Measurements from ENCODE around the gene TERB2.
"Not testable (repeated sequence)": the region's sequence is repeated elsewhere in the genome, so short reads cannot be mapped to it uniquely, and the experiment has no call there.

TERB2 gene

DNA sequence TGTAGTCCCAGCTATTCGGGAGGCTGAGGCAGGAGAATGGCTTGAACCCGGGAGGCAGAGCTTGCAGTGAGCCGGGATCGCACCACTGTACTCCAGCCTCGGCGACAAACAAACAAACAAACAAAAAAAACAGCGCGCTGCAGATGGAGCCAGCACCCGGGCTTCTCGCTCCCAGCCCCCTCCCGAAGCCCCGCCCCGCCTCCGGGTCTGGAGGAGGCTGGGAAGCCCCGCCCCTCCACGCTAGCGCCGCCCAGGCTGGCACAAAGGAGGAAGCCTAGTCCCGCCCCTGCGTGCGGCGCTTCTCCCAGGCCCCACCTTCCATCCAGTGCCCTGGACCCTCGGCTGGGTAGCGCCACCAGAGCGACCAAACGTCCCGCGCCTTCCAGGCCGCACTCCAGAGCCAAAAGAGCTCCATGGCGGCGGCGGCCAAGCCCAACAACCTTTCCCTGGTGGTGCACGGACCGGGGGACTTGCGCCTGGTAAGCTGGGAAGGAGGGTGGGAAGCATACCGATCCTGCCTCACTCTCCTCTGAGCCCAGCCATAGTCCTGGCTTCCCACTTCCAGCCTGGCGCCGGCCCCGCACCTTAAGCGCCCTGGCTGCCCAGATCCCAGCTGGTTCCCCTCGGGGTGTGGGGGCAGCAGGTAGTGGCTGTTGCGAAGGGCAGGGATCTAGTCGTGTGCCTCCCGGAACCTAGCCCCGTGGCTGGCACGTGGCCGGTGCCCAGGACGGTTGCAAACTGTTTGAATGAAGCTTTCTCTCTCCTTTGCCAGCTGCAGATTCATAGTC is 66.6 kb downstream of the TERB2 start, which contains the start of gene SORD:
Gene SORD (plus strand): TSS at position 325 of the 788 bp plus-strand sequence. CDS start 89 bp downstream, at position 414.
- Mint-ChIP-seq H3K4me1 (peaks cover 18 to 30% of the 10 kb centered on the region in 2 donors), H3K27ac (peak within 1 kb of the TSS; percentile 94), H3K36me3 (peaks cover 3 to 11% of the 10 kb centered on the region in 2 donors)

DNA sequence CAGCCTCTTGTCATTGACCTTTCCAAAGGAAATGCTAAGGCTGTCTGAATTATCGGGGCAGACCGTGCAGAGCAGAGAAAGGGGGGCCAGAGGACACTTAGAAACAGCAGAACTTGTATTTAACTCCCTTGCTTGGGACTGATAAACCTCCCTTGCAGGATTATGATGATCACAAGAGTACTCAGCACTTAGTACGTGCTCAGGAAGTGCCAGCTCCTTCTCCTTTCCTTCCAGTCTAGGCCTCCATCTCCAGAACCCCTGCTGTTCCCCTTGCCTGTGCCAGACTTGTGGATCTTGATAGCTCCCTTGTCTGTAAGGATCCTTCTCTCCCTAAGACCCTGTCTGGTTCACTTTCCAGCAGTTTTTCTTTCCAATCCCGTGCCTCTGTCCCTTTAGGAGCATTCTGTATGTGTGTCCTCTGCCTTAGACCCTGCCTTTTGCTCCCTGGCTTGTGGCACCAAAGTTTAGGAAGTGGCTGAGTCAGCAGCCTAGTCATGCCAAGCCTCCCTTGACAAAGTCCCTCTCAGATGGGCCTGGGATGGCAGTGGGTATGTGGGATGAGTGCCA is 67.3 kb downstream of the TERB2 start:
- H3K27ac Mint-ChIP-seq = peak overlapping the region; percentile 94
- peaks cover 18 to 30% of the 10 kb centered on the region in 2 donors for H3K4me1 Mint-ChIP-seq
- ATAC-seq (replicated peaks) (no peak), DNase-seq (no peak)
- H3K9me3 Mint-ChIP-seq = no peaks in the 10 kb centered on the region
- peak overlapping the region; percentile 92 to 93 for H3K4me3 Mint-ChIP-seq
- H3K36me3 Mint-ChIP-seq = peaks cover 3 to 11% of the 10 kb centered on the region in 2 donors
- H3K27me3 Mint-ChIP-seq = peaks cover 13 to 16% of the 10 kb centered on the region in 2 donors

More for the DNA sequence above, 66.6 kb downstream of the TERB2 start, which contains the start of gene SORD:
- ATAC-seq (replicated peaks) (peak; percentile 97 to 98), DNase-seq (peak; percentile 82)
- peak within 1 kb of the TSS; percentile 92 to 93 for H3K4me3 Mint-ChIP-seq
- H3K9me3 Mint-ChIP-seq = no peaks in the 10 kb centered on the region
- peaks cover 16 to 23% of the 10 kb centered on the region in 2 donors for H3K27me3 Mint-ChIP-seq

- H3K4me3 Mint-ChIP-seq = not testable (repeated sequence)
Observed at GRCh38 chr15:45024649-45025048, 68.2 kb downstream of the TERB2 start.

DNA sequence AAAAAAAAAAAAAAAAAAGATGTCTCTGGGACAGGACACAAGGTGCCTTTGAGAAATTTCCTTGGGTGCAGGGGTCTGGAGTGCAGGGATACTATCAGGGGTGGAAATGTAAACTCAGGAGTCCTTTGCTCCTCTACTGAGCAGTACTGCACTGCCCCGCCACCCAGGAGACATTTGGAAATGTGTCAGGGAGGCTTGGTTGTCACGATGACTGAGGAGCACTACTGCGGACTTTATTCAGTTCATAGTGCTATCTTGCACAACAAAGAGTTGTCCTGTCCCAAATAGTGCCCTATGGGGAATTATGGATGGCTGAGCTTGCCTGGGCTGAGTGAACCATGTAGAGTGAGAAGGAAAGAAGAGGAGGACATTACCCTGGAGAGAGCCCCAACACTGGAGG is 69.1 kb downstream of the TERB2 start:
- H3K27me3 Mint-ChIP-seq; DNase-seq; ATAC-seq (replicated peaks); H3K9me3 Mint-ChIP-seq; H3K27ac Mint-ChIP-seq; H3K4me3 Mint-ChIP-seq: not testable (repeated sequence)
- Mint-ChIP-seq H3K36me3 (peaks cover 15 to 20% of the 10 kb centered on the region in 2 donors), H3K4me1 (peaks cover 18 to 30% of the 10 kb centered on the region in 2 donors)

More at GRCh38 chr15:45024649-45025048, 68.2 kb downstream of the TERB2 start:
- Mint-ChIP-seq H3K36me3 (peaks cover 8 to 15% of the 10 kb centered on the region in 2 donors), H3K4me1 (peaks cover 18 to 30% of the 10 kb centered on the region in 2 donors)
- not testable (repeated sequence) for H3K27ac Mint-ChIP-seq; ATAC-seq (replicated peaks); H3K27me3 Mint-ChIP-seq; H3K9me3 Mint-ChIP-seq; DNase-seq

DNA sequence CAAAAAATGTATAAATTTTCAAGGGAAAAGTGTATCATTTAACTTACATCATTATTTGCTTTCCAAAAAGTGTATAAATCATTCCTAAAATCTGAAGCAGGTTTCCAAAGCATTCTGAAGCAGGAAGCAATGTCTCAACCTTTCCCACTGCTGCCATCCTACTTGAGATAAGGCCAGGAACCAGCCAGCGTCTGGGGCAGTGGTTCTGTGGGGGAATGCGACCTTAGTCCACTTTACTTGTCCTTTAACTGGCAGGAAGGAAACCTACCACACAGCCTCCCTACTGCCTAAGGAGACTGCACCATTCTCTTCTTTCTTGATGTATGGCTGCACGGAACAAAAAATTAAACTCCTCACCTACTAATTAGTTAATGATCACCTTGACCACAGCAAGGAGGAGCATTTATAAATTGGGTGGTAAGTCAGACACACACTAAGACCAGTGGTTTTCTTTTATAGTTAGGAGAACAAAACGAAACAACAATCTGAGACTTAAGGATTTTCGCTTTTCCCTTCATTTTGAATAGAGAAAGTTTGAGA is 70.2 kb downstream of the TERB2 start:
- H3K36me3 Mint-ChIP-seq = peaks cover 21 to 27% of the 10 kb centered on the region in 2 donors
- H3K27ac Mint-ChIP-seq = no peak overlapping the region
- no peaks in the 10 kb centered on the region for H3K9me3 Mint-ChIP-seq
- ATAC-seq (replicated peaks) (no peak), DNase-seq (no peak)
- H3K27me3 Mint-ChIP-seq = no peaks in the 10 kb centered on the region
- H3K4me1 Mint-ChIP-seq = peaks cover 18 to 30% of the 10 kb centered on the region in 2 donors
- no peak overlapping the region for H3K4me3 Mint-ChIP-seq

GRCh38 chr15:45027220-45027619 is 70.7 kb downstream of the TERB2 start:
- no peak for ATAC-seq (replicated peaks)
- H3K36me3 Mint-ChIP-seq = peaks cover 21 to 27% of the 10 kb centered on the region in 2 donors
- DNase-seq = no peak
- H3K4me1 Mint-ChIP-seq = peaks cover 18 to 30% of the 10 kb centered on the region in 2 donors
- H3K27ac Mint-ChIP-seq = no peak overlapping the region
- no peaks in the 10 kb centered on the region for H3K27me3 Mint-ChIP-seq
- H3K4me3 Mint-ChIP-seq = no peak overlapping the region
- no peaks in the 10 kb centered on the region for H3K9me3 Mint-ChIP-seq
